ENCODE measurements around the gene ME2. TPM values are rescaled to one million over a fixed set of nuclear protein-coding genes. Genes with fewer than 3 reads are reported as not detected.

The ME2 gene
- total and polyA plus RNA-seq, 2 donors (not counting 3 experiments of a cell fraction or from before 2014, with no cell fraction given) = 28.6 to 42.4 TPM

- no peak overlapping the region for H3K9ac ChIP-seq (replicated peaks; ENCODE audit: extremely low read depth, insufficient read depth, low read length)
- dilution Hi-C loops (cut with MboI; ENCODE audit: extremely low pct_ligation_motif_present, low sequenced_read_pairs) (no loop called here), intact Hi-C loops (cut with micrococcal nuclease) (no loop called here)
- no peak for TF ChIP-seq JUN (IDR thresholded peaks at IDR 0.05; ENCODE audit: borderline replicate concordance, insufficient read depth, insufficient read length, low read depth)
- TF ChIP-seq FOS (IDR thresholded peaks at IDR 0.05; ENCODE audit: borderline replicate concordance, insufficient read depth, low read length) = no peak
- TF ChIP-seq EZH2 (IDR thresholded peaks at IDR 0.05; ENCODE audit: borderline replicate concordance, low read depth, low read length, severe bottlenecking) = no peak
- TF ChIP-seq, protein P1, sequence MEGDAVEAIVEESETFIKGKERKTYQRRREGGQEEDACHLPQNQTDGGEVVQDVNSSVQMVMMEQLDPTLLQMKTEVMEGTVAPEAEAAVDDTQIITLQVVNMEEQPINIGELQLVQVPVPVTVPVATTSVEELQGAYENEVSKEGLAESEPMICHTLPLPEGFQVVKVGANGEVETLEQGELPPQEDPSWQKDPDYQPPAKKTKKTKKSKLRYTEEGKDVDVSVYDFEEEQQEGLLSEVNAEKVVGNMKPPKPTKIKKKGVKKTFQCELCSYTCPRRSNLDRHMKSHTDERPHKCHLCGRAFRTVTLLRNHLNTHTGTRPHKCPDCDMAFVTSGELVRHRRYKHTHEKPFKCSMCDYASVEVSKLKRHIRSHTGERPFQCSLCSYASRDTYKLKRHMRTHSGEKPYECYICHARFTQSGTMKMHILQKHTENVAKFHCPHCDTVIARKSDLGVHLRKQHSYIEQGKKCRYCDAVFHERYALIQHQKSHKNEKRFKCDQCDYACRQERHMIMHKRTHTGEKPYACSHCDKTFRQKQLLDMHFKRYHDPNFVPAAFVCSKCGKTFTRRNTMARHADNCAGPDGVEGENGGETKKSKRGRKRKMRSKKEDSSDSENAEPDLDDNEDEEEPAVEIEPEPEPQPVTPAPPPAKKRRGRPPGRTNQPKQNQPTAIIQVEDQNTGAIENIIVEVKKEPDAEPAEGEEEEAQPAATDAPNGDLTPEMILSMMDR (IDR thresholded peaks at IDR 0.05; ENCODE audit: extremely low read depth in 1 of 2, insufficient read depth in 1 of 2, low read depth in 1 of 2, low read length in 2 of 2) = no peak
- no peak for TF ChIP-seq GATA2 (IDR thresholded peaks at IDR 0.05; ENCODE audit: insufficient read depth, insufficient read length, low read depth, low read length)
- TF ChIP-seq, protein P2, sequence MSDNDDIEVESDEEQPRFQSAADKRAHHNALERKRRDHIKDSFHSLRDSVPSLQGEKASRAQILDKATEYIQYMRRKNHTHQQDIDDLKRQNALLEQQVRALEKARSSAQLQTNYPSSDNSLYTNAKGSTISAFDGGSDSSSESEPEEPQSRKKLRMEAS (IDR thresholded peaks at IDR 0.05; ENCODE audit: insufficient read depth, insufficient read length) = no peak
- no peak for TF ChIP-seq POLR2A (IDR thresholded peaks at IDR 0.05; ENCODE audit: low read depth, low read length)
- no peak for TF ChIP-seq MYC (IDR thresholded peaks at IDR 0.05; ENCODE audit: low read depth, low read length)
- no peak for TF ChIP-seq POLR2AphosphoS5 (IDR thresholded peaks at IDR 0.05; ENCODE audit: insufficient read depth, low read depth, low read length)
- no peak overlapping the region for H3K4me2 ChIP-seq (ENCODE audit: insufficient read depth, low read length)
- no peaks in the 10 kb centered on the region for H3K79me2 ChIP-seq (ENCODE audit: control insufficient read depth, insufficient read depth, low read length)
- no peaks in the 10 kb centered on the region for H3K36me3 ChIP-seq (ENCODE audit: control insufficient read depth in 2 of 2, extremely low read depth in 1 of 2, insufficient read depth in 2 of 2, low read length in 2 of 2)
- ChIA-PET POLR2A (no interaction called here), CTCF (no interaction called here)
- no peaks in the 10 kb centered on the region for H3K9me3 ChIP-seq (replicated peaks; ENCODE audit: control insufficient read depth, insufficient read depth, low read length)
- no TSS peak for BruUV-seq (replicated peaks)
- H3K27me3 ChIP-seq (ENCODE audit: control insufficient read depth in 2 of 2, insufficient read depth in 2 of 2, low read length in 2 of 2) = peaks cover 0 to 5% of the 10 kb centered on the region in 2 experiments
- no peak for DNase-seq (ENCODE audit: low read depth, low spot score)
- H4K20me1 ChIP-seq (replicated peaks; ENCODE audit: control insufficient read depth, extremely low read depth, insufficient read depth, low read length) = no peaks in the 10 kb centered on the region
- FAIRE-seq = no peak
- no peaks in the 10 kb centered on the region for H3K4me1 ChIP-seq (ENCODE audit: control insufficient read depth, extremely low read depth, insufficient read depth, low read length)
- H2AFZ ChIP-seq (ENCODE audit: low read depth, low read length) = no peak overlapping the region
- H3K27ac ChIP-seq (ENCODE audit: insufficient read depth, low read depth, low read length) = no peak overlapping the region
- no peak overlapping the region for H3K4me3 ChIP-seq (replicated peaks in 1 of 3; ENCODE audit: insufficient read depth in 1 of 3, low read depth in 1 of 3, low read length in 3 of 3)
- H3K9me1 ChIP-seq (replicated peaks; ENCODE audit: control insufficient read depth, extremely low read depth, insufficient read depth, low read length) = no peaks in the 10 kb centered on the region
These were observed 76.3 kb downstream of the ME2 start for GRCh38 chr18:50955253-50955652.

Measured in endothelial cell of umbilical vein (primary cell).